ENCODE data around the gene SRGAP3. TPM values are rescaled to one million over a fixed set of nuclear protein-coding genes. Genes with fewer than 3 reads are reported as not detected.

The SRGAP3 gene
- total RNA-seq, 1 donor from 2014 or later, result 21.4 TPM

- no peaks in the 10 kb centered on the region for H3K9me3 Mint-ChIP-seq (ENCODE audit: low read depth)
- no peak for DNase-seq (ENCODE audit: low spot score, unreplicated experiment)
- no peak overlapping the region for H3K27ac Mint-ChIP-seq
- H3K36me3 Mint-ChIP-seq (ENCODE audit: insufficient read depth), result no peaks in the 10 kb centered on the region
- TF ChIP-seq CTCF (IDR thresholded peaks at IDR 0.05; ENCODE audit: unreplicated experiment), result no peak
- peaks cover 3% of the 10 kb centered on the region for H3K27me3 Mint-ChIP-seq
- no peaks in the 10 kb centered on the region for H3K4me1 Mint-ChIP-seq (ENCODE audit: low read depth)
- no peak overlapping the region for H3K4me3 Mint-ChIP-seq (ENCODE audit: low read depth)
Observed at GRCh38 chr3:9271903-9272302, 22.5 kb upstream of the SRGAP3 start.

GRCh38 chr3:9270704-9271103, 21.3 kb upstream of the SRGAP3 start:
- H3K4me3 Mint-ChIP-seq (ENCODE audit: low read depth), result no peak overlapping the region
- no peaks in the 10 kb centered on the region for H3K4me1 Mint-ChIP-seq (ENCODE audit: low read depth)
- TF ChIP-seq CTCF (IDR thresholded peaks at IDR 0.05; ENCODE audit: unreplicated experiment), result no peak
- no peaks in the 10 kb centered on the region for H3K9me3 Mint-ChIP-seq (ENCODE audit: low read depth)
- H3K27me3 Mint-ChIP-seq, result peaks cover 3% of the 10 kb centered on the region
- no peaks in the 10 kb centered on the region for H3K36me3 Mint-ChIP-seq (ENCODE audit: insufficient read depth)
- no peak overlapping the region for H3K27ac Mint-ChIP-seq
- no peak for DNase-seq (ENCODE audit: low spot score, unreplicated experiment)

- no peak for TF ChIP-seq CTCF (IDR thresholded peaks at IDR 0.05; ENCODE audit: unreplicated experiment)
- Mint-ChIP-seq H3K4me1 (ENCODE audit: low read depth) (no peaks in the 10 kb centered on the region), H3K4me3 (ENCODE audit: low read depth) (no peak overlapping the region), H3K27me3 (no peaks in the 10 kb centered on the region), H3K9me3 (ENCODE audit: low read depth) (peaks cover 15% of the 10 kb centered on the region), H3K36me3 (ENCODE audit: insufficient read depth) (no peaks in the 10 kb centered on the region), H3K27ac (no peak overlapping the region)
- DNase-seq (ENCODE audit: low spot score, unreplicated experiment), result no peak
Observed at GRCh38 chr3:9266716-9267115, 17.3 kb upstream of the SRGAP3 start.

GRCh38 chr3:9260305-9260704, 10.9 kb upstream of the SRGAP3 start:
- TF ChIP-seq CTCF (IDR thresholded peaks at IDR 0.05; ENCODE audit: unreplicated experiment), result no peak
- no peaks in the 10 kb centered on the region for H3K4me1 Mint-ChIP-seq (ENCODE audit: low read depth)
- H3K27ac Mint-ChIP-seq, result no peak overlapping the region
- peaks cover 17% of the 10 kb centered on the region for H3K9me3 Mint-ChIP-seq (ENCODE audit: low read depth)
- no peak overlapping the region for H3K4me3 Mint-ChIP-seq (ENCODE audit: low read depth)
- no peaks in the 10 kb centered on the region for H3K36me3 Mint-ChIP-seq (ENCODE audit: insufficient read depth)
- no peak for DNase-seq (ENCODE audit: low spot score, unreplicated experiment)
- peaks cover 4% of the 10 kb centered on the region for H3K27me3 Mint-ChIP-seq

- H3K4me1 Mint-ChIP-seq (ENCODE audit: low read depth), result peaks cover 12% of the 10 kb centered on the region
- TF ChIP-seq CTCF (IDR thresholded peaks at IDR 0.05; ENCODE audit: unreplicated experiment), result no peak
- H3K9me3 Mint-ChIP-seq (ENCODE audit: low read depth), result peaks cover 2% of the 10 kb centered on the region
- peaks cover 7% of the 10 kb centered on the region for H3K27me3 Mint-ChIP-seq
- no peak for DNase-seq (ENCODE audit: low spot score, unreplicated experiment)
- no peak overlapping the region for H3K4me3 Mint-ChIP-seq (ENCODE audit: low read depth)
- H3K36me3 Mint-ChIP-seq (ENCODE audit: insufficient read depth), result no peaks in the 10 kb centered on the region
- no peak overlapping the region for H3K27ac Mint-ChIP-seq
Observed at GRCh38 chr3:9257092-9257491, 7.6 kb upstream of the SRGAP3 start.
